GM18909 (cell line): ENCODE measurements around the gene RIOK1.
"Not testable (repeated sequence)": the region's sequence is repeated elsewhere in the genome, so short reads cannot be mapped to it uniquely, and the experiment has no call there.

ENCODE experiments used
- ATAC-seq: cut with Tn5 transposase; IDR thresholded peaks from one replicate; pipeline ENCODE4 v1.9.1; 2021; ENCODE audit warnings: mild to moderate bottlenecking; ENCODE audit not compliant: unreplicated experiment, poor library complexity

Gene RIOK1

GRCh38 chr6:7389451-7390225 is at the start of gene RIOK1, which contains the start of gene CAGE1:
Gene RIOK1 (plus strand): TSS chr6:7389808. CDS start chr6:7390003, 195 bp downstream.
Gene CAGE1 (minus strand): TSS chr6:7389742. CDS start chr6:7387173, 2,569 bp downstream.
- ATAC-seq = peak; percentile 96

GRCh38 chr6:7341271-7341670 is 48.3 kb upstream of the RIOK1 start:
- no peak for ATAC-seq

- ATAC-seq = peak; percentile 63
Measured at GRCh38 chr6:7341989-7342742, 47.4 kb upstream of the RIOK1 start.

- ATAC-seq = no peak
Measured at GRCh38 chr6:7343546-7344475, 45.8 kb upstream of the RIOK1 start.

GRCh38 chr6:7344773-7345450 is 44.7 kb upstream of the RIOK1 start:
- ATAC-seq = not testable (repeated sequence)

- not testable (repeated sequence) for ATAC-seq
Measured at GRCh38 chr6:7347551-7347997, 42.0 kb upstream of the RIOK1 start.

GRCh38 chr6:7350591-7350990 is 39.0 kb upstream of the RIOK1 start:
- ATAC-seq = not testable (repeated sequence)

- not testable (repeated sequence) for ATAC-seq
Measured at GRCh38 chr6:7351916-7352315, 37.7 kb upstream of the RIOK1 start.

- no peak for ATAC-seq
Measured at GRCh38 chr6:7367408-7367807, 22.2 kb upstream of the RIOK1 start.

GRCh38 chr6:7373739-7374138 is 15.9 kb upstream of the RIOK1 start:
- no peak for ATAC-seq

GRCh38 chr6:7377961-7378360 is 11.6 kb upstream of the RIOK1 start:
- no peak for ATAC-seq

- no peak for ATAC-seq
Measured at GRCh38 chr6:7378740-7379139, 10.9 kb upstream of the RIOK1 start.

- no peak for ATAC-seq
Measured at GRCh38 chr6:7381092-7381491, 8.5 kb upstream of the RIOK1 start.

- no peak for ATAC-seq
Measured at GRCh38 chr6:7389162-7389450, 502 bp upstream of the RIOK1 start.

- peak; percentile 15 for ATAC-seq
Measured at GRCh38 chr6:7390226-7390878, 744 bp downstream of the RIOK1 start.

GRCh38 chr6:7391151-7391550 is 1.5 kb downstream of the RIOK1 start:
- ATAC-seq = no peak

GRCh38 chr6:7392402-7392801 is 2.8 kb downstream of the RIOK1 start:
- ATAC-seq = no peak

- no peak for ATAC-seq
Measured at GRCh38 chr6:7401075-7401474, 11.5 kb downstream of the RIOK1 start.

GRCh38 chr6:7402716-7403115 is 13.1 kb downstream of the RIOK1 start:
- ATAC-seq = no peak
